AG04450 (cell line): ENCODE measurements around the gene OR4D11. TPM values are rescaled to one million over a fixed set of nuclear protein-coding genes. Genes with fewer than 3 reads are reported as not detected.
A peak's percentile ranks its signal among the peaks of the same experiment; 100 is the strongest.

Experiments
- CTCF ChIA-PET: fragments of 300-600, 350-600 bp; formaldehyde crosslinking; extraction: SDS; loops from one replicate; lab custom pipeline; 2022; ENCODE audit warnings: antibody characterized with exemption, inconsistent platforms; lab: Charles Lee
- POLR2A ChIA-PET: fragments of 350-600 bp; formaldehyde crosslinking; extraction: SDS; loops from one replicate; lab custom pipeline; 2021; ENCODE audit warnings: antibody characterized with exemption, inconsistent platforms; lab: Yijun Ruan, JAX
- DNase-seq: peaks from one replicate; pipeline ENCODE4 v3.0.0-alpha.2; 2011; ENCODE audit warnings: low read depth, low spot score
- H3K27ac ChIP-seq: one replicate; pipeline ENCODE4 v1.5.1; 2012; ENCODE audit warnings: low read depth, low read length, control low read depth
- H3K27me3 ChIP-seq: one replicate; pipeline ENCODE4 v1.6.0; 2012; ENCODE audit warnings: low read length; ENCODE audit not compliant: control insufficient read depth, insufficient read depth
- H3K4me3 ChIP-seq: 2 replicates; pipeline ENCODE4 v1.5.1; 2011; ENCODE audit warnings: mild to moderate bottlenecking, low read depth, low read length, control low read depth
- H3K9me3 ChIP-seq: 2 replicates; pipeline ENCODE4 v1.5.1; 2012; ENCODE audit warnings: low read length; ENCODE audit not compliant: control insufficient read depth, insufficient read depth
- CTCF ChIP-seq: IDR thresholded peaks from 2 replicates; pipeline ENCODE4 v1.5.1; 2011; ENCODE audit warnings: low read depth, low read length, control low read depth, inconsistent platforms
- polyA plus RNA-seq: library from polyadenylated mRNA; depleted of rRNA; stranded (reverse); fragments of >200 nt; gene quantifications from 2 replicates; pipeline ENCODE4 v1.2.3, GENCODE V29; 2011; rRNA removed

Gene OR4D11
- polyA plus RNA-seq, 1 experiment = not detected

GRCh38 chr11:59551659-59552521 lies 48.5 kb downstream of the OR4D11 start:
- H3K27me3 ChIP-seq = no peaks in the 10 kb centered on the region
- no peak overlapping the region for H3K27ac ChIP-seq
- no peak for DNase-seq
- no peaks in the 10 kb centered on the region for H3K9me3 ChIP-seq
- no peak for TF ChIP-seq CTCF
- H3K4me3 ChIP-seq = peak overlapping the region; percentile 65
- ChIA-PET POLR2A (interaction anchor here (0.6 to 0.8 kb wide), 3 partner anchors 14 to 61 kb away, joined by 3 to 4 read pairs (median 3); no protein-coding TSS in a partner anchor), CTCF (interaction anchor here (0.6 kb wide), 1 partner anchor 91 kb away, joined by 4 read pairs; no protein-coding TSS in a partner anchor)

GRCh38 chr11:59552844-59553243 lies 49.5 kb downstream of the OR4D11 start:
- ChIA-PET POLR2A (no interaction called here), CTCF (no interaction called here)
- no peak for DNase-seq
- TF ChIP-seq CTCF = no peak
- Histone ChIP-seq H3K4me3 (no peak overlapping the region), H3K27ac (no peak overlapping the region), H3K9me3 (no peaks in the 10 kb centered on the region), H3K27me3 (no peaks in the 10 kb centered on the region)

- no peak for TF ChIP-seq CTCF
- POLR2A ChIA-PET = interaction anchor here (0.6 kb wide), 1 partner anchor 1494 kb away, joined by 3 read pairs; no protein-coding TSS in a partner anchor
These were observed 49.9 kb downstream of the OR4D11 start for GRCh38 chr11:59553323-59553722.

More at GRCh38 chr11:59553323-59553722, 49.9 kb downstream of the OR4D11 start:
- no peaks in the 10 kb centered on the region for H3K27me3 ChIP-seq
- H3K4me3 ChIP-seq = no peak overlapping the region
- no peaks in the 10 kb centered on the region for H3K9me3 ChIP-seq
- CTCF ChIA-PET = no interaction called here
- no peak for DNase-seq
- H3K27ac ChIP-seq = no peak overlapping the region

Other genes starting within 250 kb of the OR4D11 start
- not detected in 2 replicates for gene OR5AN1, start 144.7 kb upstream of the OR4D11 start, polyA plus RNA-seq
- gene OR5A2, start 77.2 kb upstream of the OR4D11 start, polyA plus RNA-seq = not detected in 2 replicates
- gene OR5A1, start 67.1 kb upstream of the OR4D11 start, polyA plus RNA-seq = not detected in 2 replicates
- not detected in 2 replicates for gene OR4D6, start 46.6 kb upstream of the OR4D11 start, polyA plus RNA-seq
- not detected in 2 replicates for gene OR4D10, start 30.3 kb upstream of the OR4D11 start, polyA plus RNA-seq
- gene OR4D9, start 8.0 kb downstream of the OR4D11 start, polyA plus RNA-seq = not detected in 2 replicates
- 28.4 and 30.4 TPM in 2 replicates for gene OSBP, start 112.2 kb downstream of the OR4D11 start, polyA plus RNA-seq
- 36.4 and 43.9 TPM in 2 replicates for gene PATL1, start 165.5 kb downstream of the OR4D11 start, polyA plus RNA-seq
- gene OR10V1, start 210.3 kb downstream of the OR4D11 start, polyA plus RNA-seq = not detected in 2 replicates